Smooth muscle cell (in vitro differentiated cells): ENCODE measurements around the gene TERT. TPM values are rescaled to one million over a fixed set of nuclear protein-coding genes. Genes with fewer than 3 reads are reported as not detected.
"Not testable (repeated sequence)": the region's sequence is repeated elsewhere in the genome, so short reads cannot be mapped to it uniquely, and the experiment has no call there.

Experiments
- DNase-seq: peaks from one replicate; lab custom pipeline; 2025; ENCODE audit not compliant: unreplicated experiment; lab: John Stamatoyannopoulos, UW
- H2AFZ ChIP-seq: fragments of 200-600 bp; sonication (generic); 2 replicates; pipeline ENCODE4 v1.6.0; 2016; ENCODE audit warnings: antibody characterized with exemption, low read depth, mild to moderate bottlenecking
- H3F3A ChIP-seq: fragments of 200-600 bp; sonication (generic); 2 replicates; pipeline ENCODE4 v1.6.0; 2017; ENCODE audit warnings: antibody characterized with exemption, low read depth
- H3K27ac ChIP-seq: fragments of 200-600 bp; sonication (generic); 2 replicates; pipeline ENCODE4 v1.5.1; 2016; ENCODE audit warnings: low read depth, mild to moderate bottlenecking
- H3K27me3 ChIP-seq: fragments of 200-600 bp; sonication (generic); 2 replicates; pipeline ENCODE4 v1.6.1; 2016; ENCODE audit warnings: low read depth, mild to moderate bottlenecking
- H3K36me3 ChIP-seq: fragments of 200-600 bp; sonication (generic); 2 replicates; pipeline ENCODE4 v1.5.1; 2016; ENCODE audit warnings: low read depth
- H3K4me1 ChIP-seq: fragments of 200-600 bp; sonication (generic); 2 replicates; pipeline ENCODE4 v1.5.1; 2016; ENCODE audit warnings: low read depth
- H3K4me2 ChIP-seq: fragments of 200-600 bp; sonication (generic); 2 replicates; pipeline ENCODE4 v1.6.0; 2016; ENCODE audit warnings: mild to moderate bottlenecking
- H3K4me3 ChIP-seq: fragments of 200-600 bp; sonication (generic); 2 replicates; pipeline ENCODE4 v1.5.1; 2016; ENCODE audit warnings: mild to moderate bottlenecking
- H3K79me2 ChIP-seq: fragments of 200-600 bp; sonication (generic); 2 replicates; pipeline ENCODE4 v1.6.0; 2016; ENCODE audit warnings: low read depth, mild to moderate bottlenecking
- H3K9ac ChIP-seq: fragments of 200-600 bp; sonication (generic); 2 replicates; pipeline ENCODE4 v1.6.0; 2016; ENCODE audit warnings: low read depth
- H3K9me3 ChIP-seq: fragments of 200-600 bp; sonication (generic); replicated peaks from 2 replicates; pipeline ENCODE4 v1.5.1; 2016; ENCODE audit warnings: low read depth
- H4K20me1 ChIP-seq: fragments of 200-600 bp; sonication (generic); 2 replicates; pipeline ENCODE4 v1.6.0; 2016; ENCODE audit warnings: low read depth
- CTCF ChIP-seq: fragments of 200-600 bp; sonication (generic); IDR thresholded peaks from 2 replicates; pipeline ENCODE4 v1.5.1; 2017; ENCODE audit warnings: borderline replicate concordance, mild to moderate bottlenecking, antibody characterized with exemption; ENCODE audit not compliant: insufficient read depth, poor library complexity, severe bottlenecking
- WGBS: methylation state at CpG from one replicate; pipeline ENCODE4 v1.1.7; 2016; ENCODE audit warnings: low lambda C conversion rate; 5-methylcytosine and 5-hydroxymethylcytosine counted together
- polyA plus RNA-seq: library from polyadenylated mRNA; unstranded; fragments of >200 nt; fragmentation: Nextera tagmentation; extraction: Ambion mirVana; gene quantifications from 2 replicates; pipeline ENCODE4 v1.2.1, GENCODE V29; 2016
- total RNA-seq: library from RNA; depleted of rRNA; stranded (reverse); fragments of >200 nt; gene quantifications from 2 replicates; pipeline ENCODE4 v1.2.3, GENCODE V29; 2014

The TERT gene
- total and polyA plus RNA-seq, 2 experiments from 2014 or later = not detected

- no peak overlapping the region for H3K4me3 ChIP-seq
- no peak for TF ChIP-seq CTCF
These were observed 64.3 kb downstream of the TERT start for GRCh38 chr5:1230551-1230950.

GRCh38 chr5:1229822-1230221, 65.0 kb downstream of the TERT start:
- no peaks in the 10 kb centered on the region for H3K4me1 ChIP-seq
- H3K9ac ChIP-seq = no peak overlapping the region
- no peak for TF ChIP-seq CTCF
- H3K9me3 ChIP-seq = no peaks in the 10 kb centered on the region
- H3K27me3 ChIP-seq = no peaks in the 10 kb centered on the region
- 69% methylated on average over 5 of the region's 7 CpGs for WGBS
- no peaks in the 10 kb centered on the region for H3K79me2 ChIP-seq
- H3K4me3 ChIP-seq = no peak overlapping the region
- H3K4me2 ChIP-seq = no peak overlapping the region
- no peak overlapping the region for H2AFZ ChIP-seq
- no peak for DNase-seq
- no peaks in the 10 kb centered on the region for H3F3A ChIP-seq
- no peaks in the 10 kb centered on the region for H3K36me3 ChIP-seq
- H3K27ac ChIP-seq = no peak overlapping the region
- H4K20me1 ChIP-seq = no peaks in the 10 kb centered on the region

More at GRCh38 chr5:1230551-1230950, 64.3 kb downstream of the TERT start:
- H3K36me3 ChIP-seq = no peaks in the 10 kb centered on the region
- H3K9ac ChIP-seq = no peak overlapping the region
- no peaks in the 10 kb centered on the region for H3F3A ChIP-seq
- H3K9me3 ChIP-seq = no peaks in the 10 kb centered on the region
- no peak overlapping the region for H3K27ac ChIP-seq
- H3K27me3 ChIP-seq = no peaks in the 10 kb centered on the region
- H3K4me1 ChIP-seq = no peaks in the 10 kb centered on the region
- WGBS = 87% methylated on average over 17 of the region's 17 CpGs
- no peaks in the 10 kb centered on the region for H4K20me1 ChIP-seq
- DNase-seq = no peak
- H2AFZ ChIP-seq = no peak overlapping the region
- H3K79me2 ChIP-seq = no peaks in the 10 kb centered on the region
- H3K4me2 ChIP-seq = no peak overlapping the region

DNA sequence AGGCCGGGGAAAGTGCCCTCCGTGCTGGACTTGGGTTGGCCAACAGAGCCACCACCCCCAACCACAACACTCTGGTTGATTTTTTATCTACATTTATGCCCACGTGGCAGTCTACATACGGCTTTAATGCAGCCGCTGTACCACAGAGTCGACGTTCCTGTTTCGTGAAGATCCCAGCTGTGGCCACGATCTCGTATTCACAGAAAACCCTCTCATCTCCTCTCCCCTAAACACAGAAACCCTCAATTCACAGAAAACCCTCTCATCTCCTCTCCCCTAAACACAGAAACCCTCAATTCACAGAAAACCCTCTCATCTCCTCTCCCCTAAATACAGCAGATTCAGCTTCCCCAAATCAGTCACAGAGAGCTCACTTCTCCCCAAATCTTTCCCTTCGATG, 65.8 kb downstream of the TERT start:
- not testable (repeated sequence) for H3K27me3 ChIP-seq, H3K79me2 ChIP-seq, H3F3A ChIP-seq, H3K4me3 ChIP-seq, H3K36me3 ChIP-seq, H2AFZ ChIP-seq, H3K27ac ChIP-seq, H3K9me3 ChIP-seq, H4K20me1 ChIP-seq, H3K9ac ChIP-seq, H3K4me1 ChIP-seq, H3K4me2 ChIP-seq, DNase-seq
- 89% methylated on average over 8 of the region's 11 CpGs for WGBS

GRCh38 chr5:1228120-1228519, 66.7 kb downstream of the TERT start:
- TF ChIP-seq CTCF = no peak
- H3K27me3 ChIP-seq = no peaks in the 10 kb centered on the region

More at GRCh38 chr5:1228120-1228519, 66.7 kb downstream of the TERT start:
- no peak overlapping the region for H2AFZ ChIP-seq
- H3K79me2 ChIP-seq = no peaks in the 10 kb centered on the region
- H4K20me1 ChIP-seq = no peaks in the 10 kb centered on the region
- no peak overlapping the region for H3K4me3 ChIP-seq
- H3K27ac ChIP-seq = no peak overlapping the region
- H3F3A ChIP-seq = no peaks in the 10 kb centered on the region
- no peak for DNase-seq
- no peak overlapping the region for H3K4me2 ChIP-seq
- no peaks in the 10 kb centered on the region for H3K4me1 ChIP-seq
- H3K36me3 ChIP-seq = no peaks in the 10 kb centered on the region
- H3K9me3 ChIP-seq = no peaks in the 10 kb centered on the region
- H3K9ac ChIP-seq = no peak overlapping the region
- 83% methylated on average over 15 of the region's 15 CpGs for WGBS
